Mononuclear cell (primary cell): ENCODE measurements around the gene HACD2. TPM values are rescaled to one million over a fixed set of nuclear protein-coding genes. Genes with fewer than 3 reads are reported as not detected.

ENCODE experiments used
- H3K27me3 ChIP-seq: 2 replicates; pipeline ENCODE4 v1.6.0; 2011; ENCODE audit warnings: low read length, control low read depth; ENCODE audit not compliant: insufficient read depth
- H3K4me1 ChIP-seq: 2 replicates; pipeline ENCODE4 v1.5.1; 2011; ENCODE audit warnings: mild to moderate bottlenecking, low read length, control low read depth; ENCODE audit not compliant: insufficient read depth
- H3K4me3 ChIP-seq: 2 replicates; pipeline ENCODE4 v1.5.1; 2011; ENCODE audit warnings: mild to moderate bottlenecking, low read length, moderate library complexity
- H3K9me3 ChIP-seq: 2 replicates; pipeline ENCODE4 v1.5.1; 2011; ENCODE audit warnings: low read depth, mild to moderate bottlenecking, control low read depth, low read length
- total RNA-seq: library from RNA; depleted of rRNA; stranded (reverse); fragments of >200 nt; gene quantifications from one replicate; pipeline ENCODE4 v1.2.3, GENCODE V29; 2012

Gene HACD2
- total RNA-seq, 1 donor = 14.4 TPM

DNA sequence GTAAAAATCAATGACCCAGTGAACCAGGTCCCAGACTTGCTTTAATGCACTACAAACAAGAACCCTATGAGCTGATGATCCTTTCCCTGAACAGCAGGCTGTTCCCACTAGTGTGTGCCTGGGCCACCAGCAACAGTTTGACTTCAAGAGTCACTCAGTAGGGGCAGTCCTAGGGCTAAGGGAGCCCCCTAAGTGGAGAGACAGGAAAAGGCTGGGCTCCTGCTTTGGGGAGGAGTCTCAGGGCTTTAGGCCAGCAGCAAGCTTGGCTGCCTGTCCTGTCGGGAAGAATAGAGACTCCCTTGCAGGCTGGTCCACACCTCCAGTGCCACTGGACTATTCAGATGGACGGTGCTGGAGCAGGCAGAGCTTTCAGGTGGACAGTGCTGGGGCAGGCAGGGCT is 106.5 kb downstream of the HACD2 start:
- Histone ChIP-seq H3K27me3 (no peaks in the 10 kb centered on the region), H3K9me3 (no peaks in the 10 kb centered on the region), H3K4me1 (no peaks in the 10 kb centered on the region), H3K4me3 (no peak overlapping the region)

DNA sequence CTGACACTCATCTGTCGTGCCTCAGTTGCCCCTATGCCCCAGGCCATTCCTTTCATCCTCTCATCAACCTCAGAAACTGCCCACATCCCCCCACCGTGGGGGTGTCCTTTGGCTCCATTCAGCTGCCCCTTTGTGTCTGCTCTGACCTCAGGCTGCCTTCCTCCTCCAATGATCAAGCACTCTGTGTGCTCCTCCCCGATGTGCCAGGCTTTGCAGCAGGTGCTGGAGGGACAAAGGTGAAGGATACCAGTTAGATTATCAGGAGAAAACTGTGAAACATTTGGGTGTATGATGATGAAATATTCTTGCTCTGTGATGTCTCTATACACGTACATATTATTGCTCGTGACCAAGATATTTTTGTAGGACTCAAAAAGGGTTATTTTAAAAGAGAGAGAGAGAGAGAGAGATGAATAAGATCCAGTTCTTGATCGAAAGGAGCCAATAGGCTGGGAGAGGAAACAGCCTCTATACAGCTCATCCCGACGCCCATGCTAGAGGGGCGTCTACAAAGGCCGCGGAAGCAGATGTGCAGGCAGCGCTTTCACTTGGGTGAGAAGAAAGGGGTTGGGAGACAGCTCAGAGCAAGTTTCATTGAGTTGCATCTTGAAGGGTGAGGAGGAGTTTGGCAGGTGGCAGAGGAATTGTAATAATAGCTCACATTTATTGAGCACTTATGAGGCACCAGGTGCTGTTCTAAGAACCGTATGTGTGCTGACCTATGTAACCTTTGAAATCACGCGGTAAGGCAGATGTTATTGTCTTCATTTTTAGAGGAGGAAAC is 107.7 kb downstream of the HACD2 start:
- no peaks in the 10 kb centered on the region for H3K4me1 ChIP-seq
- H3K9me3 ChIP-seq = no peaks in the 10 kb centered on the region
- H3K4me3 ChIP-seq = no peak overlapping the region
- H3K27me3 ChIP-seq = no peaks in the 10 kb centered on the region

DNA sequence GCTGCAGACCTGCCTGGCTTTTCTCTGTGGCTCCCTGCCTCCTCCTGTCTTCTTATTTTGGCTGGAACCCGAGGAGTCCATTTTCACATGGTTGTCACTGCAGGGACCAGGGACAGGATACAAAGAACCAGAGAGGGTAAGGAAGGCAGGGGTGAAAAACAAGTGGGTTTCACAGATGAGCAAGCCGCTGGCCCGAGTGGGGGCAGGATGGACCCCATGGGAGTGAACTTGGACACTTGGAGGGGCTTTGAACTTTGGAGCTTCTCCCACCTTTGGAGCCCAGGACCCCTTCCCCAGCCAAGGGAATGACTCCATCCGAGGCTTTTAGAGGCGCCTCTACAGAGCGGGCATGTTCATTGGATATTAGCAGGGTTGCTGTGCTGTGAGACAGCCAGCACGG is 109.1 kb downstream of the HACD2 start:
- Histone ChIP-seq H3K4me1 (no peaks in the 10 kb centered on the region), H3K27me3 (no peaks in the 10 kb centered on the region), H3K4me3 (no peak overlapping the region), H3K9me3 (no peaks in the 10 kb centered on the region)

DNA sequence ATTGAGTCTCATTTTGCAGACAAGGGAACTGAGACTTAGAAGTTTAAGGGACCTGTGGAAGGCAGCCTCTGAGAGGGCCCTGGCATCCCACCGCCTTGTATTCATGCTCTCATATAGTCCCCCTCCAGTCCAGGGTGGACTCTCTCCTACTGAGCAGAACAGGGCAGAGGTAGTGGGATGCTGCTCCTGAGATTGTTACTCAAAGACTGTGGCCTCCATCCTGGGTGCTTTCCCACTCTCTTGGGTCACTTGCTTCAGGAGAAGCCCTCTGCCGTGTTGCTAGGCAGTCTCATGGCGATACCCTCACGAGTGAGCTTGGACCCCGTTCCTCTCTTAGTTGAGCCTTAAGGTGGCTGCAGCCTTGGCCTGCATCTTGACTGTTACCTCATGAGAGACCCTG is 113.7 kb downstream of the HACD2 start:
- H3K9me3 ChIP-seq = no peaks in the 10 kb centered on the region
- H3K4me3 ChIP-seq = no peak overlapping the region
- H3K4me1 ChIP-seq = no peaks in the 10 kb centered on the region
- H3K27me3 ChIP-seq = no peaks in the 10 kb centered on the region

DNA sequence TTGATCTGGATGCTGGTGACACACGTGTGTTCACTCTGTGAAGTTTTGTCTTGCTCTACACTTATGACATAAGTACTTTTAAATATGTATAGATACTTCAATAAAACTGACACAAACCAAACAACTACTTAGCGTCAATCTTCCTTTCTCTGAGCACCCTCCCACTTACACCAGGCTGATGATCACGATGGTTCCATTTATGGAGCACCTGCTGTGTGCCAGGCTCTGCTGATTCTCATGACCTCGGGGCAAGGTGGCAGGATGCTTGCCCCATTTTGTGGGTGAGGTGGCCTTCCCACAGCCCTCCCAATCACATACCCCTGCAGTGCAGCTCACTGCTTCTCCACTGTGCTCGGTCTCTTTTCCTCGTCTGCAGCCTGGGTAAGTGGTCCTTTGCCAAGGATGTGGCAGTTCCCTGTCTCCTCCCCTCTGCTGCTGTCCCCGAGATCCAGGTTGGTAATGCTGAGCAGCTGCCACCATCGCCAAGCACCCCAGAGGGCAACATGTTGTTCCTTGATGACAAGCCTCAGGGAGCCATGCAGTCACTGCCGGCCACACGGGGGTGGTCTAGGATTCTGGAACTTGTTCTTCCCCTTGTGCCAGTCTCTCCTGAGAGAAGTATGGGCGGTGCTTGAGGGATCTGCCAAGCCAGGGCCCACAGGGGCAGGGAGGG is 115.4 kb downstream of the HACD2 start:
- no peaks in the 10 kb centered on the region for H3K4me1 ChIP-seq
- H3K4me3 ChIP-seq = no peak overlapping the region
- no peaks in the 10 kb centered on the region for H3K27me3 ChIP-seq
- H3K9me3 ChIP-seq = no peaks in the 10 kb centered on the region

DNA sequence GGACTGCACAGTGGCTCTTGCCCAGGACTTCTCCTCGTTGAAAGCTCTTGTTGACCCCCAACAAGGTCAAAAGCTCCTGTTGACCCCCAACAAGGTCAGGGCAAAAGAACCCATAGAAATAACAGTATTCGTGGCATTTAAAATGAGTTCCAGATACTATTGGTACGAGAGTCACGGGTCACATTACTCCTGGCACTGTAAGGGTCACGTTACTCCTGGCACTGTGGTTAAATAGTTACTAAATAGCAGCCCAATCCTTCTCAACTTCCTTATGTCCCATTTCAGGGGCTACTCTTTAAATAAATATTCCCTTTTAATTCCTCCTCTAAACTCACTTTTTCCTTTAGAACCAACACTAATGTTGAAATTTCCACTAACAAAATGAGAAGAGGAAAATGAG is 117.8 kb downstream of the HACD2 start:
- Histone ChIP-seq H3K4me1 (no peaks in the 10 kb centered on the region), H3K4me3 (no peak overlapping the region), H3K27me3 (no peaks in the 10 kb centered on the region), H3K9me3 (no peaks in the 10 kb centered on the region)

DNA sequence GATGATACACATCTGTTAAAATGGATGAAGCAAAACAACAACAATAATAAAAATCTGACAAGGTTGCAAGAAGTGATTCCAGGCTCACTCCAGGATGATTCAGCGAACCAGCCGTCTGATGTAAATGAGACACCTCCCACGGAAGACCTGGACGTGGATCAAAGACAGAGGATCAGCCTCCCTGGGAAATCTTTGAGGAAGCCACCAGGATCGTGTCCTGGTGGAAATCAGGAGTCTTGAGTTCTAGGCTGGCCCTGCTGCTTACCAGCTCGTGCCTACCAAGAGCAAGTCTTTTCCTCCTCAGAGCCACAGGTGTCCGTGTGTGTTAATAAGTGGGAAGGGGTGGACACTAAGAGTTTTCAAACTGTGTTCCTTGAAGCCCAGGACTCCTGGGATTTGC is 120.6 kb downstream of the HACD2 start:
- H3K9me3 ChIP-seq = no peaks in the 10 kb centered on the region
- no peaks in the 10 kb centered on the region for H3K27me3 ChIP-seq

DNA sequence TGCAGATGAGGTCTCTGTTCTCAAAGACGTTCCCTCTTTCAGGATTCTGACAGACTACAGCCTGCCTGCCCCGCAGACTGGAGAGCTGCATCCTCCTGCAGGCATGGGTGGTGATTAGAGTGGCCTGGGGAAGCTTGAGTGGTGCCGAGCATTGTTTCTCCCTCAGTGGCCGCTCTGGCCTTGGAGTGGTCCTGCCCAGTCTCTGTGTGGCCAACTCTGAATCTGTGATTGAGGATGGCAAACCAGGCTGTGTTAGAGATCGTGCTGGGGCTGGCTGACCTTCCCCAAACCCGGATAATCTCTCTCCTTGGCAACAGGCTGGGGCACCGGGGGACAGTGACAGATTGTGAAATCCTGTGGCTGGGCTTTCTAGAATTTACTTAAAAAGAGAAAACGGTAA is 125.0 kb downstream of the HACD2 start:
- Histone ChIP-seq H3K27me3 (no peaks in the 10 kb centered on the region), H3K4me1 (no peaks in the 10 kb centered on the region), H3K9me3 (no peaks in the 10 kb centered on the region), H3K4me3 (no peak overlapping the region)

More for the DNA sequence above, 120.6 kb downstream of the HACD2 start:
- no peaks in the 10 kb centered on the region for H3K4me1 ChIP-seq
- H3K4me3 ChIP-seq = no peak overlapping the region

DNA sequence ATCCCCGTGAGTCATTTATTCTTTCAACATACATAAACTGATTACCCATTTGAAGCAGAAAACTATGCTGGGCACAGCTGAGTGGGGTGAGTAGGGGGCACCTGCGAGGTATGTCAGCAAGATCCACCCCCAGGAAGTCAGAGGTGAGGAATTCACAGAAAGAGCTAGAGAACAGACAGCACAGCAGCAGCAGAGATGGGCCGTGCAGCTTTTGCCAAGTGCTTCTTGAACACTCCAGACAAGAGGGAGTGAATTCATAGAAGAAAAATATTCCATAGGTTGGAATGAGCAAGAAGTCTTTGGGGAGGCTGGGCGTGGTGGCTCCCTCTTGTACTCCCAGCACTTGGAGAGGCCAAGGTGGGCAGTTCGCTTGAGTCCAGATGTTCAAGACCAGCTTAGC is 126.6 kb downstream of the HACD2 start:
- no peaks in the 10 kb centered on the region for H3K4me1 ChIP-seq
- no peak overlapping the region for H3K4me3 ChIP-seq
- H3K27me3 ChIP-seq = peaks cover 7% of the 10 kb centered on the region
- H3K9me3 ChIP-seq = no peaks in the 10 kb centered on the region

DNA sequence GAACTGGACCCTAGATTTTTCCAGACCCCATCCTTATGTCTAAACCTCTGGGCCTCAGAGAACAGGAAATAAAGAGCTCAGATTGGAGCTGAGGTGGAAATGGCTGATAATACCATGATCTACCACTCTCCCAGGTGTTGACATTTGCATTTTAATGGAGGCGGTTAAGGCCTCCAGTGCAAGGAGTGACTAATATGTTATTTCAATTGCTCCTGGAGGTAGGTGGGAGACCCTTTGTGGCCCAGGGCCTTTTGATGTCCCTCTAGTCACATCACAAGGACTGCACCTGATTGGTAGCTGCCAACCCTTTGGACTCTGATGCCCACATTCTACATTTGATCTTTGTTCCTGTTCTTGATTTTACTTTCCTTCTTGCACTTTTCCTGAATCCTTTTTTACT is 127.0 kb downstream of the HACD2 start:
- Histone ChIP-seq H3K4me1 (no peaks in the 10 kb centered on the region), H3K9me3 (no peaks in the 10 kb centered on the region), H3K27me3 (peaks cover 7% of the 10 kb centered on the region), H3K4me3 (no peak overlapping the region)

DNA sequence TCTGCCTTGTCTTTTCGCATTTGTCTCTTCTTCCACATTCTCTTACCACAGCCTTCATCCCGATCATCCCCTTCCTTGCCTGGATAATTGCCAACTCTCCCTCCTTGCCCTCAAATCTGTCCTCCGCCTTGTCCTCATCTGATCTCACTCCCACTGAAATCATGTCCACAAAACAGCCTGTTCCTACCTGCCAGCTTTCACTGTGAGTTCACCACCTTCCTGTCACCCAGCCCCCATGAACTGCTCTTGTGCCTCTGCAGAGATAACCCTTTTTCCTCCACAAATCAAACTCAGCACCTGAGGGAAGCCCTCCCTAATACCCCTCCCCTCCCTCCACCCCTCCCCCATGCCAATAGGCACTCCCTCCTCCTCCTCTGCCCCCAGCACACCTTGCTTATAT is 131.2 kb downstream of the HACD2 start:
- H3K4me3 ChIP-seq = no peak overlapping the region

DNA sequence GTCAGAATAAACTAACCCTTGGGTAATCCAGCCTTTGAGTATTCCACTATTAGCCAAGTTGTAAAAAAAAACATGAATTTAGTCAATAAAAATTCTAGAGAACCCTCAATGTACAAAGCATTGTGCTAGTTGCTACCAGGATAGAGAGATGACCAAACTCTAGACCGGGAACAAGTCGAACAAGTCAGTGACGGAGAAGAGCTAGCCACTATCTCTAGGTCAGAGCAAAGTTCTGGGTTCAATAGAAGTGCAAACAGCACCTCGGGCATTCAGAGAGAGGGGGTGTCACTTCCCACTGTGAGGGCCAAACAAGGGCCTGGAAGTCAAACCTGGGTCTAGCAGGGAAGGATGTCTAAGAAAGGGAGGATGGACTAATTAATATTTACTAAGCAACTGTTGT is 133.7 kb downstream of the HACD2 start:
- Histone ChIP-seq H3K4me1 (peaks cover 11% of the 10 kb centered on the region), H3K9me3 (no peaks in the 10 kb centered on the region), H3K27me3 (peaks cover 48% of the 10 kb centered on the region), H3K4me3 (no peak overlapping the region)

More for the DNA sequence above, 131.2 kb downstream of the HACD2 start:
- peaks cover 6% of the 10 kb centered on the region for H3K4me1 ChIP-seq
- H3K9me3 ChIP-seq = no peaks in the 10 kb centered on the region
- H3K27me3 ChIP-seq = peaks cover 29% of the 10 kb centered on the region

DNA sequence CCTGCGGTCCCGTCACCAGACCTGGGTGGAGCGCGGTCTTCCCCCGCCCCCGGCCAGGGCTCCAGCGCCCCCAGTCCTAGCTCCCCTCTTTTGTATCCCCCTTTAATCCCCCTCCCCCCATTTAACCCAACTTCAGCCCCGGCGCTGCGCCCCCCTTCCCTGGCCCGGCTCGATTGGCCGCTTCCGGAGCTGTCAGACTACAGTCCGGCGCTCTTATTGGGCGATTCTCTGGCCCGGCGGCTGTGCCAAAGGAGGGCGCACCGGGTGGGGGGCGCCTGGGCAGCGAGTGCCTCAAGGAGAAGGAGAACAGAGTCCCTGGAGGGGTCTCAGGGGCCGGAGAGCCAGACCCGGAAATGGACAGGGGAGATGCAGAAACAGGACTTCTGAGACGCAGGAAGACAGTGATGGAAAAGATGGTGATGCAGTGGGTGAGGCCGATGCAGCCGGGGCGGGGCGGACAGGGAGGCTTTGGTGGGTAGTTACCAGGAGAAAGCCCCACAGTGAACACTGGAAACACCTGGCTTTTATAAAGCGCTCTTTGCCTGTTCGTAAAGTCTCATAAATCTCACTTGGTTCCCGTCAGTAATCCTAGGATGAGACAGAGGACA is 134.8 kb downstream of the HACD2 start:
- Histone ChIP-seq H3K4me3 (no peak overlapping the region), H3K27me3 (peaks cover 53% of the 10 kb centered on the region), H3K9me3 (no peaks in the 10 kb centered on the region), H3K4me1 (peaks cover 11% of the 10 kb centered on the region)

DNA sequence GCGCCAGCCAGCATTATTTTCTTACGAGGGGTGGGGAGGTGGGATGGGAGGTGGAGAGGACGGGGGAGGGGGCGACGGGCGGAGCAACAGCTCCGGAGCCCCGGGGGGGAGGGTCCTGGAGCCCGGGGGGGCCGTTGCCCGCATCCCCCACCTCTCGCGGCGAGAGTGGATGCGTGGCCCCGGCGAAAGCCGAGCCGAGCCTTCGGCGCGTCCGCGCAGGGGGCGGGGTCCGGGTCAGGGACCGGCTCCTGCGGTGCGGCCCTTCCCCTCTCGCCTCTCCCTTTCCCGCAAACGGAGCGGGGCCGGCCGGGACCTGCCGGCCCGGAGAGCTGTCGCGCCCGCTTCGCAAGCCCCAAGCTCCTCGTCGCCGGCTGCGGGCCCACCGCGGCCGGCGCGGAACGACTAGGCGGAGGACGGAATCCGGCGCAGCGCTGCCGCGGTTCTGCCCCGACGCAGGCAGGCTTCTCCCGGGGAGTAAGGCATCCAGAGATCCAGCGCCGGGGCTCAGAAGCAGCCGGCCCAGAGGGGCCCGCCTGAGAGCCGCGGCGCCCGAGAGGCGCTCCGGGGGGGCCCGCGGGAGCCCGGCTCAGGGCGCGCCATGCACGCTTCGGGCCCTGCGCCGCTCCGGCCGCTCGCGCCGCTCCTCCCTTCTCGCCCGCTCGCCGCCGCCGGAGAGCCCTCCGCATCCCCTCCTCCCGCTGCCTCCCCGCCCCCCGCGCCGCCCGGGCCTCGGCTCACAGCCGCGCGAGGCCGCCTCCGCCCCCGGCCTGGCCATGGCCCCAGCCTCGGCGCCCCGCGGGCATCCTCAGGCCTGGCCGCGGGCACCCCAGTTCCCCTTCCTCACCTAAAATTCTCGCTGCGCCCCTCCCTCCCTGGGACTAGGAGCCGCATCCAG is 135.5 kb downstream of the HACD2 start:
- Histone ChIP-seq H3K27me3 (peaks cover 53% of the 10 kb centered on the region), H3K9me3 (no peaks in the 10 kb centered on the region), H3K4me1 (peaks cover 11% of the 10 kb centered on the region), H3K4me3 (no peak overlapping the region)
